ES-I3 (cell line): ENCODE results near the gene MON1B.

ENCODE experiments used
- H3K36me3 ChIP-seq: 2 replicates; pipeline ENCODE4 v1.6.1; 2013; ENCODE audit warnings: mild to moderate bottlenecking, low read length, control low read depth, moderate library complexity; ENCODE audit not compliant: insufficient read depth
- H3K4me1 ChIP-seq: 2 replicates; pipeline ENCODE4 v1.6.1; 2013; ENCODE audit warnings: mild to moderate bottlenecking, control low read depth, low read length; ENCODE audit not compliant: insufficient read depth
- H3K9ac ChIP-seq: 2 replicates; pipeline ENCODE4 v1.6.1; 2013; ENCODE audit warnings: low read depth, mild to moderate bottlenecking, low read length, moderate library complexity
- H3K9me3 ChIP-seq: 2 replicates; pipeline ENCODE4 v1.6.1; 2013; ENCODE audit warnings: mild to moderate bottlenecking, low read length, moderate library complexity; ENCODE audit not compliant: control insufficient read depth, insufficient read depth

Gene MON1B

GRCh38 chr16:77246150-77246549 lies 55.2 kb downstream of the MON1B start:
- no peaks in the 10 kb centered on the region; the same call in 1 of the 2 replicates for H3K36me3 ChIP-seq
- H3K9me3 ChIP-seq: no peaks in the 10 kb centered on the region
- no peak overlapping the region for H3K9ac ChIP-seq
- no peaks in the 10 kb centered on the region for H3K4me1 ChIP-seq

GRCh38 chr16:77250400-77250799 lies 59.4 kb downstream of the MON1B start:
- H3K4me1 ChIP-seq: no peaks in the 10 kb centered on the region
- no peaks in the 10 kb centered on the region for H3K9me3 ChIP-seq
- H3K9ac ChIP-seq: no peak overlapping the region
- no peaks in the 10 kb centered on the region for H3K36me3 ChIP-seq
